Lower leg skin (tissue), 4 donors: Measurements from ENCODE around the gene TTC8. TPM values are rescaled to one million over a fixed set of nuclear protein-coding genes. Genes with fewer than 3 reads are reported as not detected.
A peak's percentile ranks its signal among the peaks of the same experiment; 100 is the strongest.

ENCODE experiments used
- DNase-seq, 2 donors: peaks; one replicate each; pipeline ENCODE4 v3.0.0-alpha.2; 2019; ENCODE audit warnings: low spot score in 2 of 2
- H3K4me3 ChIP-seq: fragments of 200-600 bp; sonication (generic); 2 replicates; pipeline ENCODE4 v1.5.1; 2017; ENCODE audit warnings: mild to moderate bottlenecking, low read depth; ENCODE audit not compliant: poor library complexity, severe bottlenecking
- POLR2A ChIP-seq, 2 donors: fragments of 450-650 bp; IDR thresholded peaks; one replicate each; pipeline ENCODE4 v1.6.1; 2016 to 2017; ENCODE audit warnings: antibody characterized with exemption in 2 of 2, mild to moderate bottlenecking in 1 of 2, moderate library complexity in 1 of 2
- WGBS, 2 donors: methylation state at CpG; one replicate each; pipeline ENCODE4 v1.1.5; 2018; 5-methylcytosine and 5-hydroxymethylcytosine counted together
- intact Hi-C: fragments of 100-400 bp; cut with DNase I; formaldehyde crosslinking; loops from one replicate; pipeline ENCODE4 v1.15.0; 2023; ENCODE audit warnings: low total_unique reads
- total RNA-seq, 4 donors: library from RNA; depleted of rRNA; stranded (reverse); fragments of >200 nt; gene quantifications; one replicate each; pipeline ENCODE4 v1.1.0, GENCODE V29; 2016
- TF ChIP-seq, protein P1 (sequence below), 3 donors: fragments of 450-650 bp; IDR thresholded peaks; one replicate each; pipeline ENCODE4 v1.5.1; 2016; ENCODE audit warnings: antibody characterized with exemption in 3 of 3, mild to moderate bottlenecking in 3 of 3, moderate library complexity in 2 of 3

The TTC8 gene
- total RNA-seq, 4 donors from 2014 or later, result 11.6 to 18.6 (median 17.9) TPM

DNA sequence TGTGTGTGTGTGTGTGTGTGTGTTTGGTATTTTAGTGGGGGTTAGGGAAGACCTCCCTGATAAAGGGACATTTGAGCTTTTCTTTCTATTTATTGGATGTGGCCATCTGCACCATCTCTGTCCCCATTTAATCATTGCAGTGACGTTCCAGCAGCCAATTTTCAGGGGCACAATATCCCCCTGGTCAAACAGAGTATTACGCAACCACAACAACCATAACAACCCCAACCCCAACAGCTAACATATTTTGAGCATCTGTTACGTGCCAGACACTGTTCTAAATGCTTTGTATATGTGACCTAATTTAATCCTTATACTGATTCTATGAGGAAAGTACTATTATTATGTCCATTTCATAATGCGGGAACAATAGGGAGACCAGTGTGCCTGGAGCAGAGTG lies 87.4 kb downstream of the TTC8 start:
- 80 to 84% methylated on average over 4 of the region's 4 CpGs for WGBS, 2 donors
- DNase-seq, result no peak
- intact Hi-C loops, result no loop called here
- H3K4me3 ChIP-seq, result no peak overlapping the region
- TF ChIP-seq POLR2A (IDR thresholded peaks at IDR 0.05), result no peak
- TF ChIP-seq, protein P1, sequence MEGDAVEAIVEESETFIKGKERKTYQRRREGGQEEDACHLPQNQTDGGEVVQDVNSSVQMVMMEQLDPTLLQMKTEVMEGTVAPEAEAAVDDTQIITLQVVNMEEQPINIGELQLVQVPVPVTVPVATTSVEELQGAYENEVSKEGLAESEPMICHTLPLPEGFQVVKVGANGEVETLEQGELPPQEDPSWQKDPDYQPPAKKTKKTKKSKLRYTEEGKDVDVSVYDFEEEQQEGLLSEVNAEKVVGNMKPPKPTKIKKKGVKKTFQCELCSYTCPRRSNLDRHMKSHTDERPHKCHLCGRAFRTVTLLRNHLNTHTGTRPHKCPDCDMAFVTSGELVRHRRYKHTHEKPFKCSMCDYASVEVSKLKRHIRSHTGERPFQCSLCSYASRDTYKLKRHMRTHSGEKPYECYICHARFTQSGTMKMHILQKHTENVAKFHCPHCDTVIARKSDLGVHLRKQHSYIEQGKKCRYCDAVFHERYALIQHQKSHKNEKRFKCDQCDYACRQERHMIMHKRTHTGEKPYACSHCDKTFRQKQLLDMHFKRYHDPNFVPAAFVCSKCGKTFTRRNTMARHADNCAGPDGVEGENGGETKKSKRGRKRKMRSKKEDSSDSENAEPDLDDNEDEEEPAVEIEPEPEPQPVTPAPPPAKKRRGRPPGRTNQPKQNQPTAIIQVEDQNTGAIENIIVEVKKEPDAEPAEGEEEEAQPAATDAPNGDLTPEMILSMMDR (IDR thresholded peaks at IDR 0.05), result no peak

- peak in 1 of 2 donors; percentile 13 for DNase-seq
- intact Hi-C loops, result no loop called here
- WGBS, 2 donors, result 75 to 76% methylated on average over 4 of the region's 4 CpGs
- TF ChIP-seq POLR2A (IDR thresholded peaks at IDR 0.05), result no peak
- TF ChIP-seq, protein P1 (IDR thresholded peaks at IDR 0.05), result no peak
- H3K4me3 ChIP-seq, result no peak overlapping the region
These were observed 90.5 kb downstream of the TTC8 start for GRCh38 chr14:88914956-88915355.

GRCh38 chr14:88919502-88919901 lies 95.1 kb downstream of the TTC8 start:
- DNase-seq, result peak in 1 of 2 donors; percentile 39
- TF ChIP-seq, protein P1 (IDR thresholded peaks at IDR 0.05), result no peak
- no peak for TF ChIP-seq POLR2A (IDR thresholded peaks at IDR 0.05)
- no peak overlapping the region for H3K4me3 ChIP-seq
- intact Hi-C loops, result no loop called here
- whole genome bisulfite sequencing, 2 donors, result 82 to 90% methylated on average over 3 of the region's 3 CpGs

Other genes starting within 250 kb of the TTC8 start
- gene EML5, start 31.7 kb upstream of the TTC8 start, total RNA-seq, result under 1 TPM; 0.17 to 0.62 (median 0.56) TPM